ENCODE results near the gene CELF2.

Gene CELF2

GRCh38 chr10:11359869-11360268 is 342.2 kb downstream of the CELF2 start:
- no peaks in the 10 kb centered on the region for H3K36me3 ChIP-seq (ENCODE audit: control insufficient read depth in 2 of 2, insufficient read depth in 1 of 2, low read length in 2 of 2)
- H3K27ac ChIP-seq (ENCODE audit: extremely low read depth, low read depth, low read length): no peak overlapping the region
- H3K4me3 ChIP-seq (ENCODE audit: low read depth, low read length): no peak overlapping the region
- ChIA-PET CTCF (no interaction called here), POLR2A (no interaction called here)
- no peaks in the 10 kb centered on the region for H3K4me1 ChIP-seq (ENCODE audit: control insufficient read depth, insufficient read depth, low read length)
- no peak for TF ChIP-seq MEIS1 (CRISPR knock-in tag; IDR thresholded peaks at IDR 0.05; ENCODE audit: borderline replicate concordance)
- no peak for TF ChIP-seq ZNF670 (tag by site-specific recombination; IDR thresholded peaks at IDR 0.05; ENCODE audit: low read depth)
- H3K9me3 ChIP-seq (ENCODE audit: control insufficient read depth, insufficient read depth, low read depth, low read length): no peaks in the 10 kb centered on the region

- ChIA-PET CTCF (no interaction called here), POLR2A (interaction anchor here (0.5 kb wide), 1 partner anchor 1860 kb away, joined by 3 read pairs; no protein-coding TSS in a partner anchor)
- Histone ChIP-seq H3K36me3 (ENCODE audit: control insufficient read depth in 2 of 2, insufficient read depth in 1 of 2, low read length in 2 of 2) (no peaks in the 10 kb centered on the region), H3K9me3 (ENCODE audit: control insufficient read depth, insufficient read depth, low read depth, low read length) (no peaks in the 10 kb centered on the region), H3K27ac (ENCODE audit: extremely low read depth, low read depth, low read length) (no peak overlapping the region), H3K4me1 (ENCODE audit: control insufficient read depth, insufficient read depth, low read length) (no peaks in the 10 kb centered on the region), H3K4me3 (ENCODE audit: low read depth, low read length) (no peak overlapping the region)
- no peak for TF ChIP-seq ZNF37A (tag by site-specific recombination; IDR thresholded peaks at IDR 0.05)
These were observed 345.8 kb downstream of the CELF2 start for GRCh38 chr10:11363497-11363896.

- Histone ChIP-seq H3K9me3 (ENCODE audit: control insufficient read depth, insufficient read depth, low read depth, low read length) (no peaks in the 10 kb centered on the region), H3K4me1 (ENCODE audit: control insufficient read depth, insufficient read depth, low read length) (no peaks in the 10 kb centered on the region), H3K4me3 (ENCODE audit: low read depth, low read length) (no peak overlapping the region), H3K27ac (ENCODE audit: extremely low read depth, low read depth, low read length) (no peak overlapping the region), H3K36me3 (ENCODE audit: control insufficient read depth in 2 of 2, insufficient read depth in 1 of 2, low read length in 2 of 2) (no peaks in the 10 kb centered on the region)
- ChIA-PET CTCF (no interaction called here), POLR2A (no interaction called here)
- TF ChIP-seq ZNF518A (tag by site-specific recombination; conservative IDR thresholded peaks at IDR 0.05; ENCODE audit: low read depth): no peak
- no peak for TF ChIP-seq ZNF19 (tag by site-specific recombination; IDR thresholded peaks at IDR 0.05; ENCODE audit: low read depth)
- no peak for TF ChIP-seq ZNF473 (tag by site-specific recombination; IDR thresholded peaks at IDR 0.05)
- TF ChIP-seq ZNF335 (tag by site-specific recombination; conservative IDR thresholded peaks at IDR 0.05): no peak
- TF ChIP-seq YY1 (tag by site-specific recombination; IDR thresholded peaks at IDR 0.05): no peak
- no peak for TF ChIP-seq ZSCAN5A (tag by site-specific recombination; IDR thresholded peaks at IDR 0.05)
- no peak for TF ChIP-seq ZBTB1 (tag by site-specific recombination; IDR thresholded peaks at IDR 0.05)
- TF ChIP-seq ZNF211 (tag by site-specific recombination; IDR thresholded peaks at IDR 0.05; ENCODE audit: low read depth): no peak
- no peak for TF ChIP-seq PRDM4 (tag by site-specific recombination; IDR thresholded peaks at IDR 0.05)
- no peak for TF ChIP-seq ZNF501 (tag by site-specific recombination; IDR thresholded peaks at IDR 0.05)
- no peak for TF ChIP-seq ZNF37A (tag by site-specific recombination; IDR thresholded peaks at IDR 0.05)
- TF ChIP-seq ZNF585B (tag by site-specific recombination; IDR thresholded peaks at IDR 0.05): no peak
- no peak for TF ChIP-seq ZNF274 (IDR thresholded peaks at IDR 0.05; ENCODE audit: low read length)
- no peak for TF ChIP-seq ZNF274 (tag by site-specific recombination; IDR thresholded peaks at IDR 0.05; ENCODE audit: borderline replicate concordance)
- TF ChIP-seq ZNF449 (tag by site-specific recombination; IDR thresholded peaks at IDR 0.05): no peak
- no peak for TF ChIP-seq ZBTB7A (tag by site-specific recombination; IDR thresholded peaks at IDR 0.05; ENCODE audit: low read depth)
- no peak for TF ChIP-seq ZNF837 (tag by site-specific recombination; IDR thresholded peaks at IDR 0.05)
- no peak for TF ChIP-seq ZNF23 (tag by site-specific recombination; IDR thresholded peaks at IDR 0.05; ENCODE audit: borderline replicate concordance)
- TF ChIP-seq ZNF26 (tag by site-specific recombination; IDR thresholded peaks at IDR 0.05): no peak
These were observed 346.6 kb downstream of the CELF2 start for GRCh38 chr10:11364241-11364640.
